Bladder microvascular endothelial cell (primary cell): ENCODE data around the gene TWNK. TPM values are rescaled to one million over a fixed set of nuclear protein-coding genes. Genes with fewer than 3 reads are reported as not detected.

Experiments used
- total RNA-seq: library from RNA; depleted of rRNA; stranded (reverse); fragments of >200 nt; gene quantifications from 2 replicates; pipeline ENCODE4 v1.2.3, GENCODE V29; 2014

Gene TWNK
- 3.7 and 11.5 TPM in 2 replicates for total RNA-seq

GRCh38 chr10:100986952-100987684 is at the start of gene TWNK, which contains the start of gene MRPL43:
Gene TWNK, plus strand, starts transcription at chr10:100987543. Its CDS starts 668 bp downstream, at chr10:100988211.
Gene MRPL43, minus strand, starts transcription at chr10:100987497. Its CDS starts 54 bp downstream, at chr10:100987443.

GRCh38 chr10:100969187-100970075 is 17.9 kb upstream of the TWNK start, which contains the start of gene SEMA4G:
Gene SEMA4G, plus strand, starts transcription at chr10:100969504. Its CDS starts 3,409 bp downstream, at chr10:100972913.

DNA sequence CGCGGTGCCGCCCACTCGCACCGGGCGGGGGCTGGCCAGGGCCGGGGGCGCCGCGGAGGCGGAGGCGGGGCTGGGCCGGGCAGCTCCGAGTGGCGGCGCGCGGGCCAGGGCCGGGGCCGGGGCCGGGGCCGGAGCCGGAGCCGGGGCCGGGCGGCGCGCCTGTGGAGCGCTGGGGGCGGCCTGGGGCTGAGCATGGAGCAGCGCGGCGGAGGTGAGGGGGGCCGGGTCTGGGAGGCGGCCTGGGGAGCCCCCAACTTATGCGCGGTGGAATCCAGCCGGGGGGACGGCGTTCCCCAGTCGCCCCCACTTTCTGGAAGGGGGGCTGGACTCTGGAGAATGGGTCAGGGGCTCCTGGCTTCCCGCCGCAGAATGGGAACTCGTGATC is 12.4 kb downstream of the TWNK start, which contains the start of gene LZTS2:
TSS of gene LZTS2 (plus strand) at position 67 of the 385 bp plus-strand sequence. CDS start 2,731 bp downstream, outside the sequence.

DNA sequence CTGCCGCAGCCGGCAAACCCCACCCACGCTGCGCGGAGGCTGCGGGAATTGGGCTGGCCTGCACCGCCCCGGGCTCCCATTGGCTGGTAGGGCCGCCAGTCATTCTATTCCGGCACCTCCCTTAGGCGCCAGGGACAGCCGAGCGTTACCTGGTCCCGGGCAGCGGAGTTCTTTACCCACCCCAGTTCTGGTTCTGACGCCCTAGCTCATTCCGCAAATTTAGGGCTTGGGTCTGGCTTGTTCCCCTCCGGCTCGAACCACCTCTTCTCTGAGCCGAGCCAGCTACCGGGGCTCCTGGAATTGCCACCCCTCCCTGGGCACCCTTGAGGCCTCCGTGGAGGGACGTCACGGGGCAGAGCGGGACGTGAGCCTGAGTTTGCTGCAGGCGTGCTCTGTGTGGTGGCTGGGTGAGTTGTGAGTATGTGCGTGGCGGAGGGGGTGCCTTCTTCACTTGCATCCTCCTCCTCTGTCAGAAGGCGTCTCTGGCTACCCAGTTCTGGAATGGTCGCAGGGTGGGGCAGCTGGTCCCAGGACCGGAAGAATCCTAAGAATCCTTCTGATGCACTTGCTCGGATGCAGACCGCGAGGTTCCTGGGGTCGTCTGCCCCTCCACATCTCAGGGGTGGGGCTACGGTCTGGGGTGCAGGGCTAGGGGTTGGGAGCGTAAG is 43.9 kb downstream of the TWNK start, which contains the start of the genes PDZD7 and SFXN3:
TSS of gene PDZD7 (minus strand) at position 2 of the 668 bp plus-strand sequence. CDS start 910 bp downstream, outside the sequence.
TSS of gene SFXN3 (plus strand) at position 107 of the 668 bp plus-strand sequence. CDS start 3,461 bp downstream, outside the sequence.

Other genes starting within 250 kb of the TWNK start
- not detected in 2 replicates for gene PAX2, start 242.0 kb upstream of the TWNK start, total RNA-seq
- gene SLF2, start 74.6 kb upstream of the TWNK start, total RNA-seq, result 17.2 and 31.5 TPM in 2 replicates
- gene SEMA4G, start 18.0 kb upstream of the TWNK start, total RNA-seq, result 1.8 and 2.8 TPM in 2 replicates
- gene MRPL43, start within 50 bp of the TWNK start, total RNA-seq, result 38.6 and 48.6 TPM in 2 replicates
- gene LZTS2, start 12.3 kb downstream of the TWNK start, total RNA-seq, result 40.8 and 47.3 TPM in 2 replicates
- gene PDZD7, start 43.6 kb downstream of the TWNK start, total RNA-seq, result 0.16 and 0.44 TPM in 2 replicates
- 46.9 and 81.9 TPM in 2 replicates for gene SFXN3, start 43.7 kb downstream of the TWNK start, total RNA-seq
- gene KAZALD1, start 74.4 kb downstream of the TWNK start, total RNA-seq, result 0.31 and 0.49 TPM in 2 replicates
- gene TLX1, start 143.8 kb downstream of the TWNK start, total RNA-seq, result not detected in 2 replicates
- not detected in 2 replicates for gene LBX1, start 241.9 kb downstream of the TWNK start, total RNA-seq